ENCODE data around the gene ARGLU1.

ARGLU1 gene

GRCh38 chr13:106520251-106521054, 47.5 kb downstream of the ARGLU1 start:
- no peak for DNase-seq

GRCh38 chr13:106518512-106518911, 49.4 kb downstream of the ARGLU1 start:
- Histone ChIP-seq H4K8ac (ENCODE audit: low read depth, low read length) (no peak overlapping the region), H3K4me1 (ENCODE audit: control insufficient read depth, low read depth, low read length) (peaks cover 1% of the 10 kb centered on the region)
- no CpG with 5 or more reads among the region's 11 CpGs for WGBS (ENCODE audit: extremely low coverage, insufficient coverage, low lambda C conversion rate)

More at GRCh38 chr13:106520251-106521054, 47.5 kb downstream of the ARGLU1 start:
- no peak overlapping the region for H4K5ac ChIP-seq (ENCODE audit: low read length)
- H3K18ac ChIP-seq (ENCODE audit: low read length) = no peak overlapping the region
- no peak overlapping the region for H3K27ac ChIP-seq (ENCODE audit: low read depth, low read length)
- H3K4me1 ChIP-seq (ENCODE audit: control insufficient read depth, low read depth, low read length) = peaks cover 1% of the 10 kb centered on the region
- H3K9ac ChIP-seq (ENCODE audit: low read length) = no peak overlapping the region
- no peak overlapping the region for H3K4me3 ChIP-seq (ENCODE audit: low read length)
- H2AK5ac ChIP-seq (ENCODE audit: low read length) = no peak overlapping the region
- H3K27me3 ChIP-seq (ENCODE audit: insufficient read depth, low read length, poor library complexity) = no peaks in the 10 kb centered on the region
- H3K79me1 ChIP-seq (ENCODE audit: low read length) = peaks cover 3% of the 10 kb centered on the region
- H3K4ac ChIP-seq (ENCODE audit: low read depth, low read length) = no peak overlapping the region
- no peak overlapping the region for H2BK15ac ChIP-seq (replicated peaks; ENCODE audit: low read depth)
- H3K36me3 ChIP-seq (ENCODE audit: control insufficient read depth, insufficient read depth, low read length) = no peaks in the 10 kb centered on the region
- no peak overlapping the region for H3K23ac ChIP-seq (ENCODE audit: low read length)
- peaks cover 54% of the 10 kb centered on the region for H3K79me2 ChIP-seq (ENCODE audit: control insufficient read depth, insufficient read depth, low read length)
- H3K56ac ChIP-seq (ENCODE audit: low read length) = no peak overlapping the region
- no peak overlapping the region for H3K4me2 ChIP-seq (ENCODE audit: low read length)
- no CpG with 5 or more reads among the region's 12 CpGs for WGBS (ENCODE audit: extremely low coverage, insufficient coverage, low lambda C conversion rate)
- no peak overlapping the region for H2BK120ac ChIP-seq (ENCODE audit: low read depth, low read length)
- H4K8ac ChIP-seq (ENCODE audit: low read depth, low read length) = no peak overlapping the region
- H2BK5ac ChIP-seq (ENCODE audit: low read length) = no peak overlapping the region

GRCh38 chr13:106517109-106517847, 50.7 kb downstream of the ARGLU1 start:
- Histone ChIP-seq H3K27me3 (ENCODE audit: insufficient read depth, low read length, poor library complexity) (no peaks in the 10 kb centered on the region), H3K79me2 (ENCODE audit: control insufficient read depth, insufficient read depth, low read length) (peaks cover 36% of the 10 kb centered on the region), H3K23ac (ENCODE audit: low read length) (no peak overlapping the region), H3K4me2 (ENCODE audit: low read length) (no peak overlapping the region), H3K27ac (ENCODE audit: low read depth, low read length) (no peak overlapping the region), H2BK15ac (replicated peaks; ENCODE audit: low read depth) (no peak overlapping the region), H3K4ac (ENCODE audit: low read depth, low read length) (no peak overlapping the region), H4K5ac (ENCODE audit: low read length) (no peak overlapping the region), H2BK120ac (ENCODE audit: low read depth, low read length) (no peak overlapping the region), H3K56ac (ENCODE audit: low read length) (no peak overlapping the region), H3K9ac (ENCODE audit: low read length) (no peak overlapping the region), H4K8ac (ENCODE audit: low read depth, low read length) (no peak overlapping the region), H3K18ac (ENCODE audit: low read length) (no peak overlapping the region), H3K79me1 (ENCODE audit: low read length) (peaks cover 3% of the 10 kb centered on the region), H3K4me3 (ENCODE audit: low read length) (no peak overlapping the region), H2AK5ac (ENCODE audit: low read length) (no peak overlapping the region), H3K36me3 (ENCODE audit: control insufficient read depth, insufficient read depth, low read length) (no peaks in the 10 kb centered on the region), H3K4me1 (ENCODE audit: control insufficient read depth, low read depth, low read length) (peaks cover 3% of the 10 kb centered on the region), H2BK5ac (ENCODE audit: low read length) (no peak overlapping the region)
- DNase-seq = no peak
- no CpG with 5 or more reads among the region's 4 CpGs for WGBS (ENCODE audit: extremely low coverage, insufficient coverage, low lambda C conversion rate)

More at GRCh38 chr13:106518512-106518911, 49.4 kb downstream of the ARGLU1 start:
- H3K56ac ChIP-seq (ENCODE audit: low read length) = no peak overlapping the region
- no peak overlapping the region for H3K4ac ChIP-seq (ENCODE audit: low read depth, low read length)
- H3K27ac ChIP-seq (ENCODE audit: low read depth, low read length) = no peak overlapping the region
- no peak for DNase-seq
- no peak overlapping the region for H3K4me3 ChIP-seq (ENCODE audit: low read length)
- H3K4me2 ChIP-seq (ENCODE audit: low read length) = no peak overlapping the region
- H3K27me3 ChIP-seq (ENCODE audit: insufficient read depth, low read length, poor library complexity) = no peaks in the 10 kb centered on the region
- H2BK120ac ChIP-seq (ENCODE audit: low read depth, low read length) = no peak overlapping the region
- H3K23ac ChIP-seq (ENCODE audit: low read length) = no peak overlapping the region
- H3K18ac ChIP-seq (ENCODE audit: low read length) = no peak overlapping the region
- H3K79me1 ChIP-seq (ENCODE audit: low read length) = peaks cover 3% of the 10 kb centered on the region
- no peak overlapping the region for H2BK15ac ChIP-seq (replicated peaks; ENCODE audit: low read depth)
- no peak overlapping the region for H3K9ac ChIP-seq (ENCODE audit: low read length)
- H2BK5ac ChIP-seq (ENCODE audit: low read length) = no peak overlapping the region
- H4K5ac ChIP-seq (ENCODE audit: low read length) = no peak overlapping the region
- H3K36me3 ChIP-seq (ENCODE audit: control insufficient read depth, insufficient read depth, low read length) = no peaks in the 10 kb centered on the region
- peaks cover 46% of the 10 kb centered on the region for H3K79me2 ChIP-seq (ENCODE audit: control insufficient read depth, insufficient read depth, low read length)
- H2AK5ac ChIP-seq (ENCODE audit: low read length) = no peak overlapping the region

- no peak overlapping the region for H2BK5ac ChIP-seq (ENCODE audit: low read length)
- peaks cover 31% of the 10 kb centered on the region for H3K79me2 ChIP-seq (ENCODE audit: control insufficient read depth, insufficient read depth, low read length)
- no peaks in the 10 kb centered on the region for H3K27me3 ChIP-seq (ENCODE audit: insufficient read depth, low read length, poor library complexity)
- no peak overlapping the region for H4K5ac ChIP-seq (ENCODE audit: low read length)
- H4K8ac ChIP-seq (ENCODE audit: low read depth, low read length) = no peak overlapping the region
- H2BK120ac ChIP-seq (ENCODE audit: low read depth, low read length) = no peak overlapping the region
- no peak overlapping the region for H3K9ac ChIP-seq (ENCODE audit: low read length)
- peaks cover 2% of the 10 kb centered on the region for H3K4me1 ChIP-seq (ENCODE audit: control insufficient read depth, low read depth, low read length)
- no peak overlapping the region for H3K4me2 ChIP-seq (ENCODE audit: low read length)
- H3K23ac ChIP-seq (ENCODE audit: low read length) = no peak overlapping the region
- H3K36me3 ChIP-seq (ENCODE audit: control insufficient read depth, insufficient read depth, low read length) = no peaks in the 10 kb centered on the region
- WGBS (ENCODE audit: extremely low coverage, insufficient coverage, low lambda C conversion rate) = no CpG with 5 or more reads among the region's 5 CpGs
- H2AK5ac ChIP-seq (ENCODE audit: low read length) = no peak overlapping the region
- H3K79me1 ChIP-seq (ENCODE audit: low read length) = peaks cover 3% of the 10 kb centered on the region
- H3K27ac ChIP-seq (ENCODE audit: low read depth, low read length) = no peak overlapping the region
- no peak overlapping the region for H3K56ac ChIP-seq (ENCODE audit: low read length)
- H3K4ac ChIP-seq (ENCODE audit: low read depth, low read length) = no peak overlapping the region
- H3K18ac ChIP-seq (ENCODE audit: low read length) = no peak overlapping the region
- no peak overlapping the region for H3K4me3 ChIP-seq (ENCODE audit: low read length)
- DNase-seq = no peak
- no peak overlapping the region for H2BK15ac ChIP-seq (replicated peaks; ENCODE audit: low read depth)
These were observed 52.2 kb downstream of the ARGLU1 start for GRCh38 chr13:106515635-106516254.

GRCh38 chr13:106514928-106515634, 52.9 kb downstream of the ARGLU1 start:
- WGBS (ENCODE audit: extremely low coverage, insufficient coverage, low lambda C conversion rate) = no CpG with 5 or more reads among the region's 15 CpGs
- Histone ChIP-seq H2BK120ac (ENCODE audit: low read depth, low read length) (no peak overlapping the region), H3K27ac (ENCODE audit: low read depth, low read length) (no peak overlapping the region), H3K79me1 (ENCODE audit: low read length) (peaks cover 3% of the 10 kb centered on the region), H3K36me3 (ENCODE audit: control insufficient read depth, insufficient read depth, low read length) (no peaks in the 10 kb centered on the region), H2BK15ac (replicated peaks; ENCODE audit: low read depth) (no peak overlapping the region), H4K8ac (ENCODE audit: low read depth, low read length) (no peak overlapping the region), H3K56ac (ENCODE audit: low read length) (no peak overlapping the region), H4K5ac (ENCODE audit: low read length) (no peak overlapping the region), H3K27me3 (ENCODE audit: insufficient read depth, low read length, poor library complexity) (no peaks in the 10 kb centered on the region), H3K23ac (ENCODE audit: low read length) (no peak overlapping the region), H2BK5ac (ENCODE audit: low read length) (no peak overlapping the region), H2AK5ac (ENCODE audit: low read length) (no peak overlapping the region), H3K9ac (ENCODE audit: low read length) (no peak overlapping the region), H3K18ac (ENCODE audit: low read length) (no peak overlapping the region), H3K4me3 (ENCODE audit: low read length) (no peak overlapping the region), H3K4me1 (ENCODE audit: control insufficient read depth, low read depth, low read length) (peaks cover 2% of the 10 kb centered on the region), H3K4ac (ENCODE audit: low read depth, low read length) (no peak overlapping the region), H3K4me2 (ENCODE audit: low read length) (no peak overlapping the region), H3K79me2 (ENCODE audit: control insufficient read depth, insufficient read depth, low read length) (peaks cover 28% of the 10 kb centered on the region)
- no peak for DNase-seq

All from mesendoderm (in vitro differentiated cells).